GM18505 (cell line): Measurements from ENCODE around the gene HIP1R.

ENCODE experiments used
- ATAC-seq: cut with Tn5 transposase; IDR thresholded peaks from one replicate; pipeline ENCODE4 v1.9.1; 2021; ENCODE audit not compliant: unreplicated experiment
- POLR2A ChIP-seq: IDR thresholded peaks from 4 replicates; pipeline ENCODE4 v1.6.1; 2011; ENCODE audit warnings: borderline replicate concordance; ENCODE audit not compliant: insufficient read depth, insufficient read length; ENCODE audit errors: extremely low read depth

Gene HIP1R

DNA sequence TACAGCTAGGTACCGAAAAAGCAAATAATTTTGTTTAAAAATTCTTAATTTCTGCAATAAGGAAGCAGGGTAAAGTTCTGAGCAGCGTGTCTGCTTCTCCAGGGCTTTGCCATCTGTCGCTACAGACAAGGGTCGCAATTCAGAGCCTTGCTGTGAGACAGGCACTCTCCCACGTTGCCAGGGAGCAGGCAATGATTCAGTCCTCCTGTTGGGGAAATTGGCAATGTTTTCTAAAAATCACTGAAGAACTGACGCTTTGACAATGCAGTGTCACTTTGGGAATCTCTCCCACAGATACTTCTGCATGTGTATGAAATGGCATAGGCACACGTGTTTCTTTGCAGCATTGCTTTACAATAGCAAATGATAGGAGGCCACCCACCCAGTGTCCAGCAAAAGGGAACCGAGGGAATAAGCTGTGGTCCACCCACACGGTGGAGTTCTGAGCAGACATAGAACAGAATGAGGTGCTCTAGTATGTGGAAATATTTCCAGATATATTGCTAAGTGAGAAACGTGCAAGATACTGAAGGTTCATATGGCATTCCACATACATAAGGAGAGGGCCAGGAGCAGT lies 16.0 kb upstream of the HIP1R start:
- no peak for TF ChIP-seq POLR2A
- no peak for ATAC-seq

DNA sequence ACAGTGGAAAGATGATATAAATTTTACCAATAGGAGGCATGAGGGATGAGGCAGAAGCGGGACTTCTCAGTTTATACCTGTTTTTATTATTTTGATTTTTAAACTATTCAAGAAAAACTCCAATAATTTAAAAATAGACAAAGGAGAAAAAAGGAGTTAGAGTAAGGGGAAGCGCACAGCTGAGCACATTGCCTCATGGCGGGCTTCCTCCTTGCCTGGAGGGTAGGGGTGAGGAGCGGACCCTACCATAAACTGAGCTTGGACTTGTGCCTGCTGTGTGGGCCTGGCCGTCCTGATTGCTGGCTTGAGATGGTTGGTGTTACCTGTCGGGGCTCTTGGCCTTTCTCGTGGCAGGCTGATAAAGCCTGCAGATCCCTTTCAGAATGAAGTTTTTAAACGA lies 15.1 kb upstream of the HIP1R start:
- no peak for TF ChIP-seq POLR2A
- no peak for ATAC-seq

DNA sequence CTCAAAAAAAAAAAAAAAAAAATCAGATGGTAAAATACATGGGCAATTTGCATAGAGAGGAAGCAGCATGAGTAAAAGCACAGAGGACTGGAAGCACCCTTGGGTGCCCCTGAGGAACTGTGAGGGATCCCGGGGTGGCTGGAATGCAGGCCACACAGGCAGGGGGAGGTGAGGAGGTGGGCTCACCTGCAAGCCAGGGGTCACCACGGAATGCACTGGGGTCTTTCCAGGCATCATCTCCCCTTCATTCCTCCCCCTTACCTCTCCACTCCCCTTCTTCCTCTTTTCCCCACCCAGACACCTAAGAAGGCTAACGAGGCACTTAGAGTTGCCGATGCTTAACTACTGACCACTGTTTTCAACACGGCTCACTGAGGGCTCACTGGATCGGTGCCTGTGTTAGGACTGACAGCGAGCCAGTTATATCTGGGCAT lies 14.4 kb upstream of the HIP1R start:
- ATAC-seq, result no peak
- no peak for TF ChIP-seq POLR2A

DNA sequence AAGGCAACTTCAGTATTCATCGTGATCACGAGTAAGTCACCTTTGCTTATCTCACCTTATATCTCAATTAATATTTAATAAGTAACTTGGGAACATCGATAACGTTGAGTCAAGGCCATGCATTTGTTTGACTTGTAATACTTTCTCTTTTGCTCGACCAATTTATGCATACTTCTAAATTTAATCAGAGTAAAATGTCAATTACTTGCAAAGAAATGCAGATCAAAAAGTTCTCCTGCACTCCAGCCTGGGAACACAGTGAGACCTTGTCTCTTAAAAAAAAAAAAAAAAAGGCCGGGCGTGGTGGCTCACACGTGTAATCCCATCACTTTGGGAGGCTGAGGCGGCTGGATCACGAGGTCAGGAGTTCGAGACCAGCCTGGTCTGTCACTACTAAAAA lies 11.8 kb upstream of the HIP1R start:
- no peak for ATAC-seq
- no peak for TF ChIP-seq POLR2A

DNA sequence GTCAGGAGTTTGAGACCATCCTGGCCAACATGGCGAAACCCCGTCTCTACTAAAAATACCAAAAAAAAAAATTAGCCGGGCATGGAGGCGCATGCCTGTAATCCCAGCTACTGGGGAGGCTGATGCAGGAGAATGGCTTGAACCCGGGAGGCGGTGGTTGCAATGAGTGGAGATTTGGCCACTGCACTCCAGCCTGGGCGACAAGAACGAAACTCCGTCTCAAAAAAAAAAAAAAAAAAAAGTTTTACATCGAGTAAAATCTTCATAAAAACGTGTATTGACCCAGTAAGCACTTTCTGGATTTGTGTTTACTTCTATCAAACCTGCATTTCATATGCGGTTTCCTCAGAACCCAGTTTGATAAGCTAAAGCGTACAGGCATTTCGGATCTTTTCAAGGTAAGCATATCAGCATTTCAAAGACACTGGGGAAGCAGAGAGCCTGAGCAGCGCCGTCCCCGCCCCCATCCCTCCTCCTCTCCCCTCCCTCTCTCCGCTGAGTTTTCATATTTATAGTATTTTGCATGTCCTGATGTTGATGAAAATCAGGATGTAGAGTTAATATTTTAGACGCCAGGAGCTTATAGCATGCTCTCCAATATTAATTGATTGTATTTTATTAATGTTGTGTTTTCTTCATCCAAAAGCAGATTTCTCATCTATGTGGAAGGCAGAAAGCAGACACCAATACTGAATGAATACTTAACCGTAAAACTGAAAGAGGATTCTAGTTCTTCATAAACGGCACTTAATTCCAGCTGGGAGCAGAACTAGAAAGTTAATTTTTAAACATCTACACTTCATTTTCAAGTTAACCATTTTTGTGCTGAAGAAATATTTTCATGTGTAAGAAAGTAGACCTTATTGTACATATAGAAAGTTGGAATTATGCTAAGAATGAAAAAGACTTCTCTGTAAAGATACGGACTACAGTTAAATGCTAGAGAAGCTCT lies 9.2 kb upstream of the HIP1R start:
- no peak for ATAC-seq
- TF ChIP-seq POLR2A, result no peak

DNA sequence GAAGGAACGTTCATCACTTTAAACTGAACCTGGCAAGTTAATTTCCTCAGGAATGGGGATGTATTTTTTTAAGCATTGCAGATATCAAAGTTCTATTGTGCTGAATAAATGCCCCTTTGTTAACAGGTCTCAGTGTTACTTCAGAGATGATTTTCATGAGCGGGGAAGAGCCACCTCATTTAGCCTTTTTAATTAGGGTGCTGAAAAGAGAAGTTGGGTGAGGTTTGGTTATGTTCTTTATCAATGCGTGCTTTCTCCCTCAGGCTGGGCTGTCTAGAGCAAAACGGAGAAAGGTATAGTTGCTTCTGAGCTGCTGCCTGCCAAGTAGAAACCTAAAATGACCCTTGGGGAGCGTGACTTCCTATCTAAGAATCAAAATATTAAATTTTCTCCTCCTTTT lies 8.0 kb upstream of the HIP1R start:
- no peak for ATAC-seq
- no peak for TF ChIP-seq POLR2A

DNA sequence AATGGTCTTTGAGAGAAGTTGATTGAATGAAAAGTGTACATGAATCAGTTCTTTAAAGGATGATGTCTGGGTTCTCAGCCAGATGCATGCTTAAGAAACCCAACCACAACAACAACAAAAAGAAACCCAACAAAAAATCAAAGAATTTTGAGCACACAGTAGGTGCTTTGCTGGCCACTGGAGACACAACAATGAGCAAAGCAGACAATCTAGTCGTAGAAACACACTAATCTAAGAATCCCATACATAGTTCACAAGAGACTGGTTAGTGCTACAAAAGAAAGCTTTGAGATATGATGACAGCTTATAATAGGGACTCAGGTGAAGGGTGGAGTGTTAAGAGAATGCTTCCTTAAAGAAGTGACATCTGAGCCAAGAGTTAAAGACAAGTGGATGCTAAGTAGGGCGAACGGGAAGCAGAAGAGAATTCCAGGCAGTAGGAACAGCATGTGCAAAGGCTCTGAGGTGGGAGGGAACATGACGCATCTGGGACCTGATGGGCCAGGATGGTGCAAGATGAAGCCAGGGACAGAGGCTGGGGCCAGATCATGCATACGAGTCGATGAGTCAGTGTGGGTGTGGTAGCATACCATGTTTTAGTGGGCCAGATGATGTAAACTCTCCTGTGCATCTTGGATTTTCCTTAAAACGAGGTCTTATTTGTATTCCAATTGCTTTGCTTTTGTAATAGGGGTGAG lies 4.6 kb upstream of the HIP1R start:
- no peak for ATAC-seq
- no peak for TF ChIP-seq POLR2A

DNA sequence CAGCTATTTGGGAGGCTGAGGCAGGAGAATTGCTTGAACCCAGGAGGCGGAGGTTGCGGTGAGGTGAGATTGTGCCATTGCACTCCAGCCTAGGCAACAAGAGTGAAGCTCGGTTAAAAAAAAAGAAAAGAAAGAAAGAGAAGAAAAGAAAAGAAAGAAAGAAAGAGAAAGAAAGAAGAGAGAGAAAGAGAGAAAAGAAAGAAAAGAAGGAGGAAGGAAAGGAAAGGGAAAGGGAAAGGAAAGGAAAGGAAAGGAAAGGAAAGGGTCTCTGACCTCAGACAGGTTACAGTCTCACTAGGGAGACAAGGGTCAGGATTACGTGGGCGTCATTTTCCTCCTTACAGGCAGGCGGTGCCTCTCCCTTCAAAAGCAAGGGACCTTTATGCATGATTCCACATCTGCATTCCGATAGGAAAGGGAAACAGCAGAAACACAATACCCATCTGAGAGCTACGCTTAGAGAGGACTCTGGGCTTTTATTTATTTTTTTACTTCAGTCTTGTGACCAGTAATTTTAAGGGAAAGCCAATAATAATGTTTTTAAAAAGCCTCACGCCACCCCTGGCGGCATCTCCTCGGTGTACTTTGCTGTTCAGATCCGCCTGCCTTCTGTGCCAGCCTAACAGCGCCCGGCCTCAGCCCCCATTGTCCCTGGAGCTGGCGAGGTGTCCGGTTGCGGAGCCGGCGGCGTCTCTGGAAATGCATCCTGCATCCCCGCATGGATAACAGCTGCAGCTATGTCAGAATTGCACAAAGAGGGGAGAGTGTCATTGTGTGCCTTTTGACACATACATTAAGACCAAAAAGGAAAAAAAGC lies 945 bp upstream of the HIP1R start:
- ATAC-seq, result no peak
- TF ChIP-seq POLR2A, result no peak

DNA sequence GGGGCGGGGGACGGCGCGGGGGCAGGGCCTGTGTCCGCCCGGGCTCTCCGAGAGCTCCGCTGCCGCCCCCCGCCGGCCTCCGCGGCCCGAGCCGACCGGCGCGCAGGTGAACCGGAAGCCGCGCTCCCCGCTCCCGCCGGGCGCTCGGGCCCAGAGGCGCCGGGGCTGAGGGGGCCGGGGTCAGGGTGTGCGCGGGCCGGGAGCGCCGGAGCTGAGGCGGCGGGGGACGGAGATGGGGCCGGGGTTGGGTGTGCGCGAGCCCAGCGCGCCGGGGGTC lies 431 bp downstream of the HIP1R start:
- no peak for ATAC-seq
- TF ChIP-seq POLR2A, result peak; percentile 2

DNA sequence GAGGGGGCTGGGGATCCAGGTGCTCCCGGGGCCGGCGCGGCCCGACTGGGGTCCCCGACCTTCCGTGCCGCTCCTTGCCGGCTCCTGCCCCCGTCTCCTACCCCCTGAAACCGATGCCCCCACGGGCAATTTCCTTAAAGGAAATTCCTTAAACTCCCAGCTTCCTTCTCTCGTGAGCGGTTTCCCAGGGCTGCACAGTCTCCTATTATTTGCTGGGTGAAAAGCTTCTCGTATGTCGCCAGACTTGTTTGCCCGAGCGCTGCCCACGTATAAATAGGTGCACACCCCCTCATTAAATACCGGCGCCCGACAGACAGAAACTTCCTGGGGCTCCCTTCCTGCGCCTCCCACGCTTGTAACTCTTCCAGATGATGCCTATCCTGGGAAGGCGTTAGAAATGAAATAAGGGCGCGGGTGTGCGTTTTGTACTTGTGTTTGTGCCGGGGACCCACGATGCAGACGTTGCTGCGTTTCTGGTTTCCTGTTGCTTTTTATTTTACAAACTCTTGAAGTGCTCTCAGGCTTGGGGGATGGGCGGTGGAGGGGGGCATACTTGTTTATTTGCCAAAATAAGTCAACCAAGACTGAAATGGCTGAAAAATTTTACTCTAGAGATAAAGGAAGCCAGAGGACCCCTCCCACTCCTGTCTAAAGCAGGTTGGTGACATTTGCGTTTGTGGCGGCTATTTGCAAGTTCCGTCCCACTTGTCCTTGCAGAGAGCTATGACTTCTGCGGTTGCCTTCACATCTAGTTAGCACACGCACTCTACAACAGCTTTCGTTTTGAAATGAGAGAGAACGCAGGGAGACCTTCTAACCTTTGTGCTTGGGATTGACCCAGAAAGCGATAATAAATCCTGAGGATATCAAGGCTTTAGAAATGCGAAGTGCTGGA lies 1.0 kb downstream of the HIP1R start:
- no peak for ATAC-seq
- peak; percentile 36 for TF ChIP-seq POLR2A

DNA sequence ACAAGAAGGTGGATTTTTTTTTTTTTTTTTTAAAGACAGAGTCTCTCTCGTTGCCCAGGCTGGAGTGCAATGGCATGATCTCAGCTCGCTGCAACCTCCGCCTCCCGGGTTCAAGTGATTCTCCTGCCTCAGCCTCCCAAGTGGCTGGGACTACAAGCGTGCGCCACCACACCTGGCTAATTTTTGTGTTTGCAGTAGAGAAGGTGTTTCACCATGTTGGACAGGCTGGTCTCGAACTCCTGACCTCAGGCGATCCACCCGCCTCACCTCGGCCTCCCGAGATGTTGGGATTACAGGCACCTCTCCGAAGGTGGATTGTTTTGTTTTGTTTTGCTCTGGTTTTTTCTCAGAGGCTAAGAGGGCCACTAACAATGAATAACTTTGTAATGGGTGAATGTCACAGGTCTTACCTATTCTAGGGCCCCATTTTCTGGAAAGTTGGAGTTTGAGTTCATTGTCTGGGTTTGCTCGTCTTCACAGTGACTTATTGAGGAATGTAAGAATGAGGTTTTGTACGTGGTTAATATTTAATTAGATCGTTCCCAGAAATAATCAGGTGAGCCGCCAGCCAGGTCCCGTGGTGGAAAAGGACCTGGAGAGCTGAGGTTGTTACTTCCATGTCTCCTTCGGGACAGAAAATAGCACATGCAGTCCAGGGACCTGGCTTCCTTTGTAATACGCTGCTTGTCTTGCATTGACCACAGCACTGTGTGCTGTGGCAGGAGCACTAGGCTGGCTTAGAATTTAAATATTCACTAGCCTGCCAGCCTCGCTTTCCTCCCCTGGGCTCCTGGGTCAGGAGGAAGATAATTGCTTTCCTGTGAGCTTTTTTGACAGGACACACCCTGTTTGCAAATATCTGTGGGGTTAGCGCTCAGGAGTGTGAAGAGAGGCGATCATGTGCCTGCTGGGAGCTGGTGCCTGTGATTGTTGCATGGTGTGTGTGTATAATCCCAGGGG lies 2.3 kb downstream of the HIP1R start:
- no peak for TF ChIP-seq POLR2A
- ATAC-seq, result no peak
